NCI-H345 (cell line): ENCODE results near the gene RBM7.

Source experiments
- DNase-seq: peaks from one replicate; lab custom pipeline; 2025; lab: John Stamatoyannopoulos, UW

RBM7 gene

GRCh38 chr11:114396916-114397315, 3.5 kb upstream of the RBM7 start:
- DNase-seq = no peak

- peak; percentile 28 for DNase-seq
These were observed 3.0 kb upstream of the RBM7 start for GRCh38 chr11:114397349-114397982.

DNA sequence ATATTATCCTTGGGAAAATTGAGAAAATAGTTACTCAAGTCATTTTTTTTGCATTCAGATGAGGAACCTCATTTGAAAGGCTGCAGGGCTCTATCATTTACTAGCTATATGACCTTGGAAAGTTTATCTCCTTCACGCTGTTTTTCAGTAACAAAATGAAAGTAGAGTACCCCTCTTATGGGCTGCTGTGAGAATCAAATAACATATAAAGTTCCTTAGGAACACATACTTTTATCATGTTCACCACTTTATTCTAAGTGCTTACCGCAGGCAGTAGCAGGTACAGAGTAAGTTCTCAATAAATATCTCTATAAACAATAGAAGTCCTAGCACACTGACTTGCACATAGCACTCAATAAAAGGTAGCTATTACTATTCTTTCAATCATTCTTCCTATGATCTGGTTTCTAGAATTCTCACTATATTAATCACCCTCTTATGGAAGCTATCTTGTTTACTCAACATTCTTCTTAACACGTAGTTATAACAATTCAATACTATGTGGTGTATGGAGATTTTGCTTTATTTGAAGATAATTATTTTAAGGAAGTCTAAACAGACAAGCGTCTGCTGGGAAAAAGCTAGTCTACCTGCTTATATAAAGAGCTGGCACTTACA, 2.1 kb upstream of the RBM7 start:
- no peak for DNase-seq

- DNase-seq = peak; percentile 60
These were observed 813 bp upstream of the RBM7 start for GRCh38 chr11:114399490-114400215.

- no peak for DNase-seq
These were observed 403 bp downstream of the RBM7 start for GRCh38 chr11:114400915-114401223.

DNA sequence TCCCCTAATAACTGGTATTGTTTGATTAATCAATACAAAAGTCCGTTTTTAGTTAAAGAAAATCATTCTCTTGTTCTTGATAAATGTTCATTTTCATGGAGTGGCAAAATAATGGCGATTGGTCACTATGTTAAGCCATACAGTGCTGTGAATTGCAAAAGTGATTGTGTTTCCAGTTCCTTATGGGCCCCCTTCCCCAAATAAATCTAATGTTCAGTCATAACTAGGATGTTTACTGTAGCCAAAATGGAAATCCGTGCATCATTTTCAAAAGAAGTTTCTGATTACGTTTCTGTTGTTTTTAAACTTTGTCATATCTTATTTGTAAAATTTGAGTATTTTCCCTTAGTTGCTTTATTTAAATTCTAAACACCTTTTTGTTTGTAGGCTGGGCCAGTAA, 845 bp downstream of the RBM7 start:
- DNase-seq = no peak

DNA sequence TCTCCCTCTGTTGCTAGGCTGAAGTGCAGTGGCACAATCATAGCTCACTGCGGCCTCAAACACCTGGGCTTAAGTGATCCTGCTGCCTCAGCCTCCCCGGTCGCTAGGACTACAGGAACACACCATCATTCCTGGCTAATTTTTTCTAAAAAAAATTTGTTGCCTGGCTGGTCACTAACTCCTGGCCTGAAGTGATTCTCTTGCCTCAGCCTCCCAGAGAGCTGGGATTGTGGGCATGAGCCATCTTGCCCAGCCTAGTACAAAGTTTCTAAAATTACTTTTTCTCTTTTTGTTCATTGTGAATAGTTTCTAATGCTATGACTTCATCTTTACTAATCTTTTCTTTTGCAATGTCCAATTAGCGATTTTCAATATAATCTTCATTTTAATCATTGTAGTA, 12.5 kb downstream of the RBM7 start:
- no peak for DNase-seq

- no peak for DNase-seq
These were observed 13.5 kb downstream of the RBM7 start for GRCh38 chr11:114413958-114414357.

- DNase-seq = no peak
These were observed 16.0 kb downstream of the RBM7 start for GRCh38 chr11:114416441-114416961.

DNA sequence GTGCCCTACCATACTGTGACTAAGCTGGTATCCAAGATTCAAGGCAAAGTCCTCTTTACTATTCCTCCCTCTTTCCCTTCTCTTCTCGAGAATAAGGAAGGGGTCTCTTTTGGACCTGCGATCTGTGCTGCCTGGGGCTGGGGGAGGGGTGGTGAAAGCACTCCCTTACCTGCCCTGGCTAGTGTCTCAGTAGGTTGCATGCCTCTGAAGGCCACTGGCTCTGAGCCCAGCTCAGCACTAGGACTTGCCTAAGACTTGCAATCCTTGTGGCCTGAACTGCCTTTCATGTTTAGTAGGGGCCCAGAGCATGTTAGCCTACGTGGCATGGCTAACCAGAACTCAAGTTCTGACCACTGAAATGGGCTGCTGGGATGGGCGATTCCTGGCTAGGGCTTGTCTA, 25.8 kb downstream of the RBM7 start:
- DNase-seq = no peak

DNA sequence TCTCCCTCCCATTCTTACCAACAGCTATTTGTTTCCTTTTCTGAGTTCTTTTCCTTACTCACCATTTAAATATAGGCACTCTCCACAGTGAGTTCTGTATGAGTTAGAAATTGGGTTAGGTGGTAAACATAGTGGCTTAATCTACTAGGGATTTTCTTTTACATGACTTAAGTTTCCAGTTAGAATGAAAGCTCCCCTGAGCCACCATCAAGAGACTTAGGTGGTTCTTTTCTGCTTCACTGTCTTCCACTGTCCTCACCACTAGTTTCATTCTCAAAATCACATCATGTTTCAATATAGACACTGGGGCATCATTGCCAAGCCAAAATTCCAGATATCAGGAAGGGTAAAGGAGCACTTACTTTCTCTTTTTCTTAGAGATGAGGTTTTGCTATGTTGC, 29.8 kb downstream of the RBM7 start:
- DNase-seq = no peak

GRCh38 chr11:114432893-114433292, 32.4 kb downstream of the RBM7 start:
- no peak for DNase-seq

- DNase-seq = no peak
These were observed 32.9 kb downstream of the RBM7 start for GRCh38 chr11:114433376-114433775.

DNA sequence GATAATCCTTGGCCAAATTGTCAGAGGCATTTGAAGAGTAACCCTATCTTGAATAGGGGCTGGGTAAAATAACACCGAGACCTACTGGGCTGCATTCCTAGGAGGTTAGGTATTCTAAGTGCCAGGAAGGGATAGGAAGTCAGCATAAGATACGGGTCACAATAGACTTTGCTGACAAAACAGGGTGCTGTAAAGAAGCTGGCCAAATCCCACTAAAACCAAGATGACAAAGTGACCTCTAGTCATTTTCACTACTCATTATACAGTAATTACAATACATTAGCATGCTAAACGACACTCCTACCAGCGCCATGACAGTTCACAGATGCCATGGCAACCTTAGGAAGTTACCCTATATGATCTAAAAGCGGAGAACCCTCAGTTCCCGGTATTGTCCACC, 37.8 kb downstream of the RBM7 start:
- no peak for DNase-seq

- peak; percentile 96 for DNase-seq
These were observed 39.0 kb downstream of the RBM7 start, which contains the start of gene REXO2 for GRCh38 chr11:114439229-114440120. Gene REXO2 (plus strand): TSS chr11:114439467. CDS start chr11:114439529, 62 bp downstream.

GRCh38 chr11:114440121-114440860, 39.8 kb downstream of the RBM7 start:
- DNase-seq = no peak

DNA sequence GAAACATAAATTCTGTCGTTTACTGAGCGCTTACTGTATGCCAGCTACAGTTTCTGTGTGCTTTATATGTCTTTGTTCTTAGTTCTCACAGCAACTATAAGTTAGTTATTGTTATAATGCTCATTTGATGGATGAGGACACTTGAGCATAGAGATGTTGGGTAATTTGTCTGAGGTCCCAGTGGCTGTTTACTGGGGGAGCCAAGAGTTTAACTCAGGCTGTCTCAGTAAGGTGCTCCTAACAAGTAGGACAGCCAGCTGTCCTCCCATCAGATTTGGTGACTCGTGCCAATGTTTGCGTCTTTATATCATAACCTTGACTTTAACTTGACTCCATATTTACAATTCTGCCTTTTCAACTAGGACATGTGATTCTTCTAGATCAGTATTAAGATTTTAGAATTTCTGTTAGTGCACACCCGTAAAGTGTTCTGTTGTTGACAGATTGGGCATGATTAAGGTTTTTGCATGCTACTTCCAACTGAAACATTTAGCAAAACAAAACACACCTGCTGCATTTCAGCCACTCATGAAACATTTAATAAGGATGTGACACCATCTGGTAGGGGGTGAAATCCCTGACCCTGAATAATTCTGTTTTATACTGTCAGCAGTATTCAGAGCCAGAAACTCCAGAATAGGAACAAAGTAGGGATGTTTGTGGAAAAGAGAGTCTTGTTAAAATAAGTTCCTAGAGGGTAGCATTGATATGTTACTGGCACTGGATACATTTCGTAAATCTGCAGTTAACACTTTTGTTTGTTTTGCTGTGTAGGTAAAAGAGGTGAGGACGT, 40.7 kb downstream of the RBM7 start:
- no peak for DNase-seq

GRCh38 chr11:114441921-114442320, 41.5 kb downstream of the RBM7 start:
- no peak for DNase-seq

DNA sequence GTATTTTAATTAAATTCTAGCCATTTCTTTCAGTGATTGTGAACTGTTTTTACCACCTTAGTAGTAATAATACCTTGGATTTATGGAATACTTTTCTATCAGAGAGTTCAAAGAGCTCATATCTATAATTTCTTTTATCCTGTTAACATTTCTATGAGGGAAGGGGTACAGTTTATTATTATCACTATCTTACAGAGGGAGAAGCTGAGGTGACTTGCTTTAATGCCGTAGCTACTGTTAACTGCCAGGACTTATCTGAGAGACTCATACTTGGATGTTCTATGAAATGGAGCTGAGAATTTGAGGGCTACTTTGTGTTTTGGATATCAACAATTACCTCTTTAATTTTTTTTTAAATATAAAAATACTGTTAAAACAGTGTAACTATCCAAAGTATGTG, 42.1 kb downstream of the RBM7 start:
- DNase-seq = no peak

DNA sequence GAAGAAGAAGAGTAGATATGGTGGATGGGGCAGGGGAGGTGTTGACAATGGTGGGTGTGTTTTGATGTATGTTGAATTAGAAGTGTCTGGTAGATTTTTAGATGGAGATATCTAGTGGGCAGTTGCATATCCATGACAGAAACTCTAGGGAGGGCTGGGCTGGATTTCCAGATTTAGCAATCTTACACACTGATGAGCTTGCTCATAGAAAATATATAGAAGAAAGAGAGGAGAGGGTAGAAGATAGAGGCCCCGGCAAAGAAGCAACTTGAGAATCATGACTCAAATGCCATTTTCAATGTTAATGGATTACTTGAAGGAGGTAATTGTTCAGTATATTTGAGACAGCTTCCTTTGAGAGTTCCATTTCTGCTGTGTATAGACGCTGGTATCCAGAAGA, 47.0 kb downstream of the RBM7 start:
- DNase-seq = no peak

DNA sequence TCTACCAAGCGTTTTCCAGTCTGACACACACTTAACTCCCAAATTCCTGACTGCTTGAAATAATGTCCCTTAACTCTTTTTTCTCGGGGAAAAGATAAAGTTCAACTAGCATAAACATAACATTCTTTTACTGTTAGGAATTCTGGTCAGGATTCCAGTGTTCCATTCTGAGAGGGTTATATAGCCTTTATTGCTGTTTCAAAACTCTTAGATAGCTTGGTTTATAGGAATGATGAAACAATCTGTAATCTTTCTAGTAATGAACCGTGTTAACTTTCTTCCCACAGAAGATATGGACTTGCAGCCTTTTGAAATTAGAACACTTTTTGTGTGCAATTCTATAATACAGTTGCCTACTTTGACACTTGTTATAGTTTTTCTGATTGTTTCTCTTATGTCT, 47.4 kb downstream of the RBM7 start:
- no peak for DNase-seq
